ENCODE results near the gene TMEM252.

Gene TMEM252

GRCh38 chr9:68540712-68541535 lies at the start of gene TMEM252:
TSS of gene TMEM252 (minus strand) at chr9:68540883. CDS start at chr9:68540814, 69 bp downstream.
- Histone ChIP-seq H3K4me3 (ENCODE audit: low read depth in 1 of 2, low read length in 2 of 2) (peak within 1 kb of the TSS; percentile 3 to 56), H3K4me1 (ENCODE audit: control insufficient read depth in 1 of 2, insufficient read depth in 2 of 2, low read length in 2 of 2) (peaks cover 20 to 21% of the 10 kb centered on the region in 2 donors), H3K9me3 (ENCODE audit: control insufficient read depth in 1 of 2, low read length in 2 of 2) (no peaks in the 10 kb centered on the region), H3K27me3 (ENCODE audit: control insufficient read depth in 1 of 2, insufficient read depth in 2 of 2, low read length in 2 of 2) (no peaks in the 10 kb centered on the region), H3K27ac (ENCODE audit: low read depth, low read length) (no peak within 1 kb of the TSS), H3K36me3 (ENCODE audit: control insufficient read depth in 1 of 2, insufficient read depth in 2 of 2, low read length in 2 of 2) (no peaks in the 10 kb centered on the region), H3K9ac (ENCODE audit: low read depth in 1 of 2, low read length in 2 of 2) (no peak within 1 kb of the TSS)

GRCh38 chr9:68585034-68585761 lies 44.5 kb upstream of the TMEM252 start:
- Histone ChIP-seq H3K27me3 (ENCODE audit: control insufficient read depth in 1 of 2, insufficient read depth in 2 of 2, low read length in 2 of 2) (no peaks in the 10 kb centered on the region), H3K9ac (ENCODE audit: low read depth in 1 of 2, low read length in 2 of 2) (no peak overlapping the region), H3K36me3 (ENCODE audit: control insufficient read depth in 1 of 2, insufficient read depth in 2 of 2, low read length in 2 of 2) (no peaks in the 10 kb centered on the region), H3K9me3 (ENCODE audit: control insufficient read depth in 1 of 2, low read length in 2 of 2) (no peaks in the 10 kb centered on the region), H3K4me3 (ENCODE audit: low read depth in 1 of 2, low read length in 2 of 2) (no peak overlapping the region), H3K27ac (ENCODE audit: low read depth, low read length) (no peak overlapping the region), H3K4me1 (ENCODE audit: control insufficient read depth in 1 of 2, insufficient read depth in 2 of 2, low read length in 2 of 2) (no peaks in the 10 kb centered on the region)

GRCh38 chr9:68584189-68585033 lies 43.7 kb upstream of the TMEM252 start:
- Histone ChIP-seq H3K27ac (ENCODE audit: low read depth, low read length) (no peak overlapping the region), H3K27me3 (ENCODE audit: control insufficient read depth in 1 of 2, insufficient read depth in 2 of 2, low read length in 2 of 2) (no peaks in the 10 kb centered on the region), H3K36me3 (ENCODE audit: control insufficient read depth in 1 of 2, insufficient read depth in 2 of 2, low read length in 2 of 2) (no peaks in the 10 kb centered on the region), H3K9ac (ENCODE audit: low read depth in 1 of 2, low read length in 2 of 2) (no peak overlapping the region), H3K9me3 (ENCODE audit: control insufficient read depth in 1 of 2, low read length in 2 of 2) (no peaks in the 10 kb centered on the region), H3K4me1 (ENCODE audit: control insufficient read depth in 1 of 2, insufficient read depth in 2 of 2, low read length in 2 of 2) (no peaks in the 10 kb centered on the region), H3K4me3 (ENCODE audit: low read depth in 1 of 2, low read length in 2 of 2) (no peak overlapping the region)

- Histone ChIP-seq H3K9me3 (ENCODE audit: control insufficient read depth in 1 of 2, low read length in 2 of 2) (no peaks in the 10 kb centered on the region), H3K4me1 (ENCODE audit: control insufficient read depth in 1 of 2, insufficient read depth in 2 of 2, low read length in 2 of 2) (peaks cover 0 to 6% of the 10 kb centered on the region in 2 donors), H3K27ac (ENCODE audit: low read depth, low read length) (no peak overlapping the region), H3K4me3 (ENCODE audit: low read depth in 1 of 2, low read length in 2 of 2) (no peak overlapping the region), H3K36me3 (ENCODE audit: control insufficient read depth in 1 of 2, insufficient read depth in 2 of 2, low read length in 2 of 2) (no peaks in the 10 kb centered on the region), H3K27me3 (ENCODE audit: control insufficient read depth in 1 of 2, insufficient read depth in 2 of 2, low read length in 2 of 2) (no peaks in the 10 kb centered on the region), H3K9ac (ENCODE audit: low read depth in 1 of 2, low read length in 2 of 2) (no peak overlapping the region)
These were observed 41.0 kb upstream of the TMEM252 start for GRCh38 chr9:68581696-68582095.

- H3K4me1 ChIP-seq (ENCODE audit: control insufficient read depth in 1 of 2, insufficient read depth in 2 of 2, low read length in 2 of 2) = peaks cover 0 to 6% of the 10 kb centered on the region in 2 donors
- no peaks in the 10 kb centered on the region for H3K27me3 ChIP-seq (ENCODE audit: control insufficient read depth in 1 of 2, insufficient read depth in 2 of 2, low read length in 2 of 2)
- H3K36me3 ChIP-seq (ENCODE audit: control insufficient read depth in 1 of 2, insufficient read depth in 2 of 2, low read length in 2 of 2) = no peaks in the 10 kb centered on the region
- no peak overlapping the region for H3K9ac ChIP-seq (ENCODE audit: low read depth in 1 of 2, low read length in 2 of 2)
- H3K9me3 ChIP-seq (ENCODE audit: control insufficient read depth in 1 of 2, low read length in 2 of 2) = no peaks in the 10 kb centered on the region
- H3K4me3 ChIP-seq (ENCODE audit: low read depth in 1 of 2, low read length in 2 of 2) = no peak overlapping the region
- no peak overlapping the region for H3K27ac ChIP-seq (ENCODE audit: low read depth, low read length)
These were observed 37.3 kb upstream of the TMEM252 start for GRCh38 chr9:68577774-68578591.

- Histone ChIP-seq H3K9ac (ENCODE audit: low read depth in 1 of 2, low read length in 2 of 2) (no peak overlapping the region), H3K4me1 (ENCODE audit: control insufficient read depth in 1 of 2, insufficient read depth in 2 of 2, low read length in 2 of 2) (peaks cover 0 to 6% of the 10 kb centered on the region in 2 donors), H3K27me3 (ENCODE audit: control insufficient read depth in 1 of 2, insufficient read depth in 2 of 2, low read length in 2 of 2) (no peaks in the 10 kb centered on the region), H3K9me3 (ENCODE audit: control insufficient read depth in 1 of 2, low read length in 2 of 2) (no peaks in the 10 kb centered on the region), H3K4me3 (ENCODE audit: low read depth in 1 of 2, low read length in 2 of 2) (no peak overlapping the region), H3K27ac (ENCODE audit: low read depth, low read length) (no peak overlapping the region), H3K36me3 (ENCODE audit: control insufficient read depth in 1 of 2, insufficient read depth in 2 of 2, low read length in 2 of 2) (no peaks in the 10 kb centered on the region)
These were observed 35.1 kb upstream of the TMEM252 start for GRCh38 chr9:68575817-68576216.

- H3K36me3 ChIP-seq (ENCODE audit: control insufficient read depth in 1 of 2, insufficient read depth in 2 of 2, low read length in 2 of 2) = no peaks in the 10 kb centered on the region
- no peak overlapping the region for H3K9ac ChIP-seq (ENCODE audit: low read depth in 1 of 2, low read length in 2 of 2)
- no peaks in the 10 kb centered on the region for H3K27me3 ChIP-seq (ENCODE audit: control insufficient read depth in 1 of 2, insufficient read depth in 2 of 2, low read length in 2 of 2)
- H3K27ac ChIP-seq (ENCODE audit: low read depth, low read length) = no peak overlapping the region
- no peaks in the 10 kb centered on the region for H3K9me3 ChIP-seq (ENCODE audit: control insufficient read depth in 1 of 2, low read length in 2 of 2)
- no peak overlapping the region for H3K4me3 ChIP-seq (ENCODE audit: low read depth in 1 of 2, low read length in 2 of 2)
- H3K4me1 ChIP-seq (ENCODE audit: control insufficient read depth in 1 of 2, insufficient read depth in 2 of 2, low read length in 2 of 2) = peaks cover 0 to 6% of the 10 kb centered on the region in 2 donors
These were observed 33.5 kb upstream of the TMEM252 start for GRCh38 chr9:68574150-68574549.

GRCh38 chr9:68567565-68567964 lies 26.9 kb upstream of the TMEM252 start:
- H3K27me3 ChIP-seq (ENCODE audit: control insufficient read depth in 1 of 2, insufficient read depth in 2 of 2, low read length in 2 of 2) = no peaks in the 10 kb centered on the region
- no peaks in the 10 kb centered on the region for H3K9me3 ChIP-seq (ENCODE audit: control insufficient read depth in 1 of 2, low read length in 2 of 2)
- H3K27ac ChIP-seq (ENCODE audit: low read depth, low read length) = no peak overlapping the region
- H3K36me3 ChIP-seq (ENCODE audit: control insufficient read depth in 1 of 2, insufficient read depth in 2 of 2, low read length in 2 of 2) = no peaks in the 10 kb centered on the region
- H3K4me1 ChIP-seq (ENCODE audit: control insufficient read depth in 1 of 2, insufficient read depth in 2 of 2, low read length in 2 of 2) = no peaks in the 10 kb centered on the region
- H3K9ac ChIP-seq (ENCODE audit: low read depth in 1 of 2, low read length in 2 of 2) = no peak overlapping the region
- H3K4me3 ChIP-seq (ENCODE audit: low read depth in 1 of 2, low read length in 2 of 2) = no peak overlapping the region

- Histone ChIP-seq H3K27ac (ENCODE audit: low read depth, low read length) (no peak overlapping the region), H3K4me1 (ENCODE audit: control insufficient read depth in 1 of 2, insufficient read depth in 2 of 2, low read length in 2 of 2) (peaks cover 0 to 9% of the 10 kb centered on the region in 2 donors), H3K27me3 (ENCODE audit: control insufficient read depth in 1 of 2, insufficient read depth in 2 of 2, low read length in 2 of 2) (no peaks in the 10 kb centered on the region), H3K9me3 (ENCODE audit: control insufficient read depth in 1 of 2, low read length in 2 of 2) (no peaks in the 10 kb centered on the region), H3K4me3 (ENCODE audit: low read depth in 1 of 2, low read length in 2 of 2) (no peak overlapping the region), H3K36me3 (ENCODE audit: control insufficient read depth in 1 of 2, insufficient read depth in 2 of 2, low read length in 2 of 2) (no peaks in the 10 kb centered on the region), H3K9ac (ENCODE audit: low read depth in 1 of 2, low read length in 2 of 2) (no peak overlapping the region)
These were observed 21.8 kb upstream of the TMEM252 start for GRCh38 chr9:68562461-68562860.
